NCI-H2171 (cell line): ENCODE measurements around the gene KDM4B.

ENCODE experiments used
- DNase-seq: peaks from one replicate; lab custom pipeline; 2025; lab: John Stamatoyannopoulos, UW

The KDM4B gene

GRCh38 chr19:5107432-5108122 is 138.7 kb downstream of the KDM4B start:
- DNase-seq, result no peak

GRCh38 chr19:5108123-5108596 is 139.2 kb downstream of the KDM4B start:
- DNase-seq, result no peak

- DNase-seq, result no peak
Observed at GRCh38 chr19:5108866-5109265, 140.0 kb downstream of the KDM4B start.

- DNase-seq, result no peak
Observed at GRCh38 chr19:5109560-5109959, 140.6 kb downstream of the KDM4B start.

DNA sequence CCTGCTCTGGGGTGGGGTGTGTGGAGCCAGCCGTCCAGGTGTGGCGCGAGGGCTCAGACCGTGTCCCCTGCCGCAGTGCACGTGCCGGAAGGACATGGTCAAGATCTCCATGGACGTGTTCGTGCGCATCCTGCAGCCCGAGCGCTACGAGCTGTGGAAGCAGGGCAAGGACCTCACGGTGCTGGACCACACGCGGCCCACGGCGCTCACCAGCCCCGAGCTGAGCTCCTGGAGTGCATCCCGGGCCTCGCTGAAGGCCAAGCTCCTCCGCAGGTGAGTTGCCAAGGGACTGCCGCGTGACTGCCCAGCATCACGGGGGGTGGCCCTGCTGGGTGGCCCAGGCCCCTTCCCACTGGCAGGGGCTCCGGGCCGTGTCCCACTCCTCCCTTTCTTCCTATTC is 141.6 kb downstream of the KDM4B start:
- DNase-seq, result no peak

DNA sequence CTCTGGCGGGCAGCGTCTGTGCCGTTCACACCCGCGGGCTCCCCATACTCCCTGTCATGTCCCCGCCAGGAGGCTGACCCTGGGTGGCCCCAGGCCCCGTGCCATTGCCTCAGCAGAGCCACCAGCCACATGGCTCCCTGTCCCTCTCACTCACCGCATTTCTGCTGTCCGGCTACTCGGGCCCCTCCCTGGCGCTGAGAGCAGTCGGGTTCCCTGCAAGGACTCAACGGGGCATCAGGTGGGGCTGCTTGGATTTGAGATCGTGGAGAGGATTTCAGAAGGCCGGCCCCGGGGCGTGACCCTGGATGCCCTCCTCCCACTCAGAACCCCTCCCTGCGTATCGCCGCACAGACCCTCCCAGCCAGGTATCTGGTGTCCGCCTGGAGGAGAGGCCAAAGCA is 142.1 kb downstream of the KDM4B start:
- no peak for DNase-seq

- DNase-seq, result no peak
Observed at GRCh38 chr19:5112175-5112574, 143.3 kb downstream of the KDM4B start.

DNA sequence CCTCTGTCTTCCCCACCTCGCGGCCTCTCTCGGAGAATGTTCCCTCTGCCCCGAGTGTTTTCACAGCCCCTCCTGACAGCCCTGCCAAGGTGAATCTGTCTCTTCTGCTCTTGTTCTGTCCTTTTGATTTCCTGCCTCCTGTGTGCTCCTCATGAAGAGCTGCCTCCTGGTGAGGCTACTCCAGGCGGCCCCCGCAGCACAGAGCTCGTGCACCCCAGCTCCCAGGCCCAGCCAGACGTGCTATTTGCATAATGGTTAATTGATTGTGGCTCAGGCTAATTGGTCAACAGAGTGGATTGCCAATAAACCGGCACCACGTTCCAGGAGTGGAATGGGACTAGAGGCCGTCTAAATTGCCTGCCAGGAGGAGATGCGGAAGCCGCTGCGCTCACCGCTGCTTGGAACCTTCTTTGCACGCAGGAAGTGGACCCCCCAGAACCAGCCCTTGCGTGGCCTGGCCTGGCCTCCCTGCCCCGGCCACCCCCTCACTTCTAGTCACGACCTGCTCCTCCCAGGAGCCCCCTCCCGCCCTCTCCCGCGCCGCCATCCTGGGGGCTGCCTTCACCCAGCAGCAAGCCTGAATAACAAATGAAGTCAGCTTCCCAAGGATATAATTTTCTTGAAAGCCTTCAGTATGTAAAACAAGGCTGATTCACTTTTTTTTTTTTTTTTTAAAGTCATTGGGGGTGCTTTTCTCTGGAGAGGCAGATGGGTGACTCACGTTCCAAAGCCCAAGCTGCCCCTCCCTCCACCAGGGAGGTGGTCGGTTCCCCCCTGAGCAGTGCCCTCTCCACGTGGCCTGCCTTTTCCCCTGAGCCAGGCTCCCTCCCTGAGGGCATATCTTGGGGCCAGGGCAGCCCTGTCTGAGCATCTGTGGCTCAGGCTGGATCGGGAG is 144.0 kb downstream of the KDM4B start:
- DNase-seq, result no peak

DNA sequence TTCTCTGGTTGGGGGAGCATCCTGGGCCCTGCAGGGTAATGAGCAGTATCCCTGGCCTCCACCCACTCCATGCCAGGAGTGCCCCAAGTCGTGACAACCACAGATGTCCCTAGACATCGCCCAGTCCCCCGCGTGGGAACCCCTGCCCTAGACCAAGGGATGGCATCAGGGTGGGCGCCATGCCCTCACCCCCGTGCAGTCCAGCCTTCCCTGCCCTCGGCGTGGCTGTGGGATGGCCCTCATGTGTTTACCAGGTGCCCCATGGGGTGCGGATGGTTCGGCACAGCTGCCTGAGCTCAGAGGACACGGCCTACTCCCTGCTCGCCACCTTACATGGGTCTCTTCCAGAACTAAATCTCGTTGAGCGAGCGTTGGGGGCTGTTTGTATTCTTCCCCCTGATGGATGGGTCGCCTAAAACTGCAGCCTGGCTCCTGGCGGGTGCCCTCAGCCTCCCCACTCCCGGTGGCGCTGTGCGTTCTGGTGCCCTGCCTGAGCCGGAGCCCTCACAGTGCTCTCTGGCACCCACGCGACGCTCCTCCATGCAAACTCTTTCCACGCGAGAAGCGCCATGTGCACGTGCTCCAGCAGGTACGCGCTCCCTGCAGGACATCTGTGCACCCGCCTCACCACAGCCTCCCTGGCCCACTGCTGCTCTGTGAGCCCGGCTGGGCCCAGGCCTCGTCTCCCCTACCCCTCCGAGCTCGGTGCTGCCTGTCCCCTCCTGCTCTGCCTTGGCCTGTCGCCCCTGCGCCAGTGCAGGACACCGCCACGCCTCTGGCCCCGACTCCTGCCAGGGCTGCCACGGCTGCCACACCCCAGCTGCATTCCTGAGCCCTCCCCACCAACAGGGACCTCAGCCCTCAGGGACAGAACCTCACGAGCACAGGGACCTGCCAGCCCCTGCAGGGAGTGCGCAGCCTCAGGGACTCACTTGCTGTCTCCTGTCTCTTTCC is 145.0 kb downstream of the KDM4B start:
- no peak for DNase-seq

DNA sequence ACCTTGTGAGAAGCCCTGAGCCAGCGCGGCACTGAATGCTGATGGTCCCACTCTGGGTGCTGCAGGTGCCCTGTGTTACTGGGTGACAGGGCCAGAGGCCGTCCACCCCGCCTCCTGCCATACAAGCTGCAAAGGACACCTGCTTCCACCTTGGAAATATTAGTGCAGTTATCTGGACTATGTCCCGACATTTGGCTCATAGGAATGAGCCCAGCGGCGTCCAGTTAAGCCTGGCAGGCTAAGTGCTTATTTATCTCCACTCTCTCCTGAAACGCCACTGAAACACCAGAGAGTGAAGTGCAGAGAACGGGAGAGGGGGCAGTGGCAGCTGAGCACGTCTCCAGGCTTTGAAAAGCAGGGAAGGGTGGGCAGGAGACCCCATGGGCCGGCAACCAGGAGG is 145.8 kb downstream of the KDM4B start:
- no peak for DNase-seq

GRCh38 chr19:5115351-5115750 is 146.4 kb downstream of the KDM4B start:
- DNase-seq, result no peak

DNA sequence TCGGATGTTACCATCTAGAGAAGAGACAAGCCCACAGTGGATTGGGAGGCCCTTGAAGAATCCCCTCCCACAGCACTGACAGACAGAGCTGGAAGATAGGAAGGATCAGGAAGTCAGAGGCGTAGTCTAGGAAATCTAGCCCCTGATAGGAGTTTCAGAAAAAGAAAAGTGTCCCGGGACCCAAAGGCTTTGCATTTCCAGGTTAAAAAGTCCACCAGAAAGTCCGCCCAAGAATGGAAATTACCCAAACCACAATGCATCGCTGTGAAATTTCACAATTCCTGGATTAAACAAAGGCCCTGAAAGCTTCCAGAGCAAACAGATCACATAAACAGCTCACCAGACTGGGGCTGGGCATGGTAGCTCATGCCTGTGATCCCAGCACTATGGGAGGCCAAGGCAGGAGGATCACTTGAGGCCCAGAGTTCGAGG is 146.9 kb downstream of the KDM4B start:
- DNase-seq, result no peak

- DNase-seq, result no peak
Observed at GRCh38 chr19:5116292-5116691, 147.4 kb downstream of the KDM4B start.

DNA sequence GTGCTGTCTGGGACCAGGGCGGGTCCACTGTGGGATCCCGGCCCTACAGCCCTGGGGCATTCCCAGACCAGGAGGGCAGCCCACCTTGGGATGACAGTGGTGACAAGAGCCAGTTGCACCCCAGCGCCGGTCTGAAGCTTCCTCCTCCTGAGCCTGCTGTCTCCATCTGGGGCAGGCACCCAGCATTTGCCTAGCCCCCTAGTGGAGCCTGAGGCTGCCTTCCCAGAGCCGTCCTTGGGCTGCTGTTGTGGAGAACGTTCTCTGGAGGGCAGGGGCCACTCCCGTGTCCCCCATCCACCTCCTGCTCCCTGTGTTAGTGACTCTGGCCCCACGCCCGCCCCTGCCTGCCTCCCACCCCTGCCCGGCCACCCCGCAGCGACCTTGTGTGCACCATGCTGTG is 148.5 kb downstream of the KDM4B start:
- no peak for DNase-seq

DNA sequence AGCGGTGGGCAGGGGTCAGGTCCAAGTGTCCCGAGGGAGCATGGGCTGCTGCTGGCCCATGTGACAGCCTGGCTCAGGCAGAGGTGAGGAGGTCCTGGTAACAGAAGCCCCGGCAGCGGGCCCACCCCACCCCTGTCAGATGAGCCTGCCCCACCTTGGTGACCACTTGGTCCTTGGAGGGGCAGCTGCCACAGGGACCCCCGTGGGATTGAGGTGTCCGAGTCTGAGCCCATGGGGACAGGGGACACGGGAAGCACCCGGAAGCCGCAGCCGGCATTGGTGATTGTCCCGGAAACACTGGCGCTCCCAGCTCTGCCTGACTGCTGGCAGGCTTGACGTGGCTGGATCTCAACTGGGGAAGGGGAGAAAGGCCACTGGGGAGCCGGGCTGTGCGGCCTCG is 149.1 kb downstream of the KDM4B start:
- DNase-seq, result no peak

DNA sequence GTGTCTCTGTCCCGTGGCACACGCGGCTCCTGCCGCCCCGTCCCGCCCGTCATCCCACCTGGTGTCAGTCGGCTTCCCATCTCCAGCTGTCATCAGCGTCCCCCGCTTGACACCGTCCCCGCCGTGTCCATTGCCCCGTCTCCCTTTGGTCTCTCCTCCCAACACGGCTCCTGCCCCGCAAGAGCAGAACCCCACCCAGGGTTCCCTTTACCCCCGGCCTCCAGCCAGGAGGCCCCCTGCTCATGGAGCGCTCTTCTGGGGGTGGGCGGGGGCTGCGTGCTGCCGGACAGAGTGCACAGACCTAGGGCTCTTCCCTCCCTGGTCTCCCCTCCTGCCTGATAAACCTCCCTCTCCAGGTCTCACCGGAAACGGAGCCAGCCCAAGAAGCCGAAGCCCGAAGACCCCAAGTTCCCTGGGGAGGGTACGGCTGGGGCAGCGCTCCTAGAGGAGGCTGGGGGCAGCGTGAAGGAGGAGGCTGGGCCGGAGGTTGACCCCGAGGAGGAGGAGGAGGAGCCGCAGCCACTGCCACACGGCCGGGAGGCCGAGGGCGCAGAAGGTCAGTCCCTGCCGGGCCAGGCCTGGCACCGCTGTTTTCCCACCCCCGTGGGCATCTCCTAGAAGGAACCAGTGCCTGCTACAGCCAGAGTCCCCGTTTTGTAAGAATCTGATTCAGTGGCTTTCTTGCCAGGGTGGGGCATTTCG is 150.5 kb downstream of the KDM4B start:
- no peak for DNase-seq

- DNase-seq, result no peak
Observed at GRCh38 chr19:5120321-5120720, 151.4 kb downstream of the KDM4B start.

DNA sequence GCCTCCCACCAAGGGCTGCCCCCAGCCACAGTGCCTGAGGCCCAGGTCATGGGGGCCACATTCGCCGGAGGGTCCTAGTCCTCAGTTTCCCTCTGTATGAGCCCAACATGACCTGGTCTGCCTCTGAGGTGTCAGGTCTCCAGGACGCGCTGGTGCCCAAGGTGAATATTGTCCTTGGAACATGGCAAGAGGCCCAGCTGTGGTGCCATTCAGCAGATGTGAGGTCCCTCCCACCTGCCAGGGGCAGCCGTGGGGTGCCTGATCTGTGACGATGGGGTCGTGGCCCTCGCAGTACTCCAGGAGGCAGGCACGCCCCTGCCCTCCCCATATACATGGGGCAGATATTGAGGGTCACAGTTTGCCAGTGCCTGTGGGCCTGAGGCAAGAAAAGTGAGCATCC is 151.9 kb downstream of the KDM4B start:
- no peak for DNase-seq

GRCh38 chr19:5121266-5122120 is 152.6 kb downstream of the KDM4B start:
- DNase-seq, result no peak

DNA sequence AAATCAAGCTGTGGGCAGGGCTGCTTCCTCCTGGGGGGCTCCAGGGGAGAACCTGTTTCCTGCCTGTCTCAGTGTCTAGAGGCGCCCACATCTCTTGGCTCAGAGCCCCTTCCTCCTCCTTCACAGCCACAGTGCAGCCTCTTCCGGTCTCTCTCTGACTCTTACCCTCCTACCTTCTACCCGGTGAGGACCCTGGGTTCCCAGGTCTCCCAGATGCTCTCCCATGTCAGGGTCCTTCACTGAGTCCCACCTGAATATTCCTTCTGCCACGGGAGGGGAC is 153.1 kb downstream of the KDM4B start:
- DNase-seq, result no peak
